GM13977 (cell line): ENCODE results near the gene GHRL.

ENCODE experiments used
- DNase-seq: peaks from one replicate; pipeline ENCODE4 v3.0.0; 2012; ENCODE audit warnings: low spot score
- CTCF ChIP-seq: IDR thresholded peaks from 2 replicates; pipeline ENCODE4 v1.5.1; 2012; ENCODE audit warnings: mild to moderate bottlenecking, control low read depth; ENCODE audit not compliant: insufficient read depth; ENCODE audit errors: extremely low read depth, missing control alignments
- in situ Hi-C: fragments of 300-500 bp; cut with MboI; formaldehyde crosslinking; loops from one replicate; pipeline ENCODE4 v1.12.0; 2022; ENCODE audit warnings: low sequenced_read_pairs, low pct_unique_long_range_greater_than_20kb, mixed read lengths, inconsistent platforms; ENCODE audit not compliant: unreplicated experiment

The GHRL gene

GRCh38 chr3:10312391-10312790 is 19.6 kb upstream of the GHRL start:
- no peak for TF ChIP-seq CTCF
- DNase-seq, result no peak
- in situ Hi-C loops, result no loop called here

- no peak for DNase-seq
- in situ Hi-C loops, result no loop called here
- no peak for TF ChIP-seq CTCF
Measured at GRCh38 chr3:10311710-10312109, 19.0 kb upstream of the GHRL start.

- no peak for DNase-seq
- TF ChIP-seq CTCF, result no peak
- in situ Hi-C loops, result no loop called here
Measured at GRCh38 chr3:10310578-10310977, 17.8 kb upstream of the GHRL start.

GRCh38 chr3:10309736-10310135 is 17.0 kb upstream of the GHRL start:
- in situ Hi-C loops, result no loop called here
- no peak for TF ChIP-seq CTCF
- DNase-seq, result no peak

GRCh38 chr3:10308678-10309077 is 15.9 kb upstream of the GHRL start:
- in situ Hi-C loops, result no loop called here
- DNase-seq, result no peak
- TF ChIP-seq CTCF, result no peak

GRCh38 chr3:10306156-10306555 is 13.4 kb upstream of the GHRL start:
- in situ Hi-C loops, result no loop called here
- TF ChIP-seq CTCF, result no peak
- no peak for DNase-seq

- in situ Hi-C loops, result no loop called here
- DNase-seq, result no peak
- TF ChIP-seq CTCF, result no peak
Measured at GRCh38 chr3:10305331-10305902, 12.7 kb upstream of the GHRL start.
